Activated CD4-positive, alpha-beta T cell treated with anti-CD3 and anti-CD28 coated beads, Interleukin-2, amount 10 ng/mL, durations not matched to agents 24 days and 14 days (primary cell): ENCODE results near the gene HSPB7. TPM values are rescaled to one million over a fixed set of nuclear protein-coding genes. Genes with fewer than 3 reads are reported as not detected.
"Not testable (repeated sequence)": the region's sequence is repeated elsewhere in the genome, so short reads cannot be mapped to it uniquely, and the experiment has no call there.

Experiments used
- DNase-seq: peaks from one replicate; pipeline ENCODE4 v3.0.0; 2022
- H3K27ac Mint-ChIP-seq: one replicate; pipeline ENCODE4 v1.8.0; 2022; ENCODE audit warnings: mild to moderate bottlenecking, mixed read lengths
- H3K27me3 Mint-ChIP-seq: one replicate; pipeline ENCODE4 v1.8.0; 2022; ENCODE audit warnings: mixed read lengths
- H3K36me3 Mint-ChIP-seq: one replicate; pipeline ENCODE4 v1.8.0; 2022; ENCODE audit warnings: low read depth, mild to moderate bottlenecking, mixed read lengths
- H3K4me1 Mint-ChIP-seq: one replicate; pipeline ENCODE4 v1.8.0; 2021; ENCODE audit warnings: mixed read lengths
- H3K4me3 Mint-ChIP-seq: one replicate; pipeline ENCODE4 v1.8.0; 2022; ENCODE audit warnings: mild to moderate bottlenecking, moderate library complexity, mixed read lengths
- H3K9me3 Mint-ChIP-seq: one replicate; pipeline ENCODE4 v1.8.0; 2021; ENCODE audit warnings: mixed read lengths
- intact Hi-C: fragments of 100-400 bp; cut with micrococcal nuclease; formaldehyde crosslinking; loops from one replicate; pipeline ENCODE4 v1.15.1; 2023
- total RNA-seq: library from RNA; stranded (reverse); gene quantifications from 2 replicates; pipeline ENCODE4 v1.2.3, GENCODE V29; 2022

Gene HSPB7
- total RNA-seq, result not detected in 2 replicates

- Mint-ChIP-seq H3K27ac (no peak within 1 kb of the TSS), H3K9me3 (no peaks in the 10 kb centered on the region)
These were observed at the start of gene HSPB7 for GRCh38 chr1:16017461-16018303. TSS of gene HSPB7 (minus strand) at chr1:16018043. CDS start at chr1:16017963, 80 bp downstream.

GRCh38 chr1:16067127-16067768, 49.4 kb upstream of the HSPB7 start:
- peaks cover 20% of the 10 kb centered on the region for H3K27me3 Mint-ChIP-seq
- DNase-seq, result no peak
- intact Hi-C loops, result no loop called here
- no peak overlapping the region for H3K27ac Mint-ChIP-seq
- peaks cover 31% of the 10 kb centered on the region for H3K4me1 Mint-ChIP-seq
- H3K36me3 Mint-ChIP-seq, result no peaks in the 10 kb centered on the region
- H3K4me3 Mint-ChIP-seq, result no peak overlapping the region
- H3K9me3 Mint-ChIP-seq, result no peaks in the 10 kb centered on the region

More at GRCh38 chr1:16017461-16018303, at the start of gene HSPB7:
- intact Hi-C loops, result no loop called here
- DNase-seq, result no peak
- H3K4me1 Mint-ChIP-seq, result peaks cover 8% of the 10 kb centered on the region
- no peaks in the 10 kb centered on the region for H3K36me3 Mint-ChIP-seq
- H3K4me3 Mint-ChIP-seq, result no peak within 1 kb of the TSS
- peaks cover 6% of the 10 kb centered on the region for H3K27me3 Mint-ChIP-seq

- no peak overlapping the region for H3K27ac Mint-ChIP-seq
- H3K36me3 Mint-ChIP-seq, result no peaks in the 10 kb centered on the region
- intact Hi-C loops, result no loop called here
- no peak for DNase-seq
- peaks cover 15% of the 10 kb centered on the region for H3K27me3 Mint-ChIP-seq
- peaks cover 31% of the 10 kb centered on the region for H3K4me1 Mint-ChIP-seq
- no peak overlapping the region for H3K4me3 Mint-ChIP-seq
- no peaks in the 10 kb centered on the region for H3K9me3 Mint-ChIP-seq
These were observed 48.4 kb upstream of the HSPB7 start for GRCh38 chr1:16066245-16066644.

GRCh38 chr1:16065269-16065576, 47.4 kb upstream of the HSPB7 start:
- H3K36me3 Mint-ChIP-seq, result no peaks in the 10 kb centered on the region
- no peak for DNase-seq
- H3K27me3 Mint-ChIP-seq, result peaks cover 20% of the 10 kb centered on the region
- peaks cover 29% of the 10 kb centered on the region for H3K4me1 Mint-ChIP-seq
- no peaks in the 10 kb centered on the region for H3K9me3 Mint-ChIP-seq
- H3K27ac Mint-ChIP-seq, result no peak overlapping the region
- peak overlapping the region; percentile 45 for H3K4me3 Mint-ChIP-seq
- intact Hi-C loops, result no loop called here

GRCh38 chr1:16064536-16065268, 46.9 kb upstream of the HSPB7 start:
- intact Hi-C loops, result no loop called here
- no peak for DNase-seq
- Mint-ChIP-seq H3K27ac (no peak overlapping the region), H3K9me3 (no peaks in the 10 kb centered on the region), H3K27me3 (peaks cover 19% of the 10 kb centered on the region), H3K36me3 (no peaks in the 10 kb centered on the region), H3K4me3 (peak overlapping the region; percentile 66), H3K4me1 (peaks cover 25% of the 10 kb centered on the region)

- H3K4me3 Mint-ChIP-seq, result peak overlapping the region; percentile 66
These were observed 46.1 kb upstream of the HSPB7 start for GRCh38 chr1:16063921-16064320.

GRCh38 chr1:16063226-16063829, 45.5 kb upstream of the HSPB7 start:
- H3K36me3 Mint-ChIP-seq, result no peaks in the 10 kb centered on the region
- no peak for DNase-seq
- no peak overlapping the region for H3K4me3 Mint-ChIP-seq
- H3K4me1 Mint-ChIP-seq, result peaks cover 22% of the 10 kb centered on the region
- no peaks in the 10 kb centered on the region for H3K9me3 Mint-ChIP-seq
- no peak overlapping the region for H3K27ac Mint-ChIP-seq
- H3K27me3 Mint-ChIP-seq, result peaks cover 19% of the 10 kb centered on the region
- intact Hi-C loops, result no loop called here

More at GRCh38 chr1:16063921-16064320, 46.1 kb upstream of the HSPB7 start:
- intact Hi-C loops, result no loop called here
- Mint-ChIP-seq H3K27me3 (peaks cover 19% of the 10 kb centered on the region), H3K36me3 (no peaks in the 10 kb centered on the region), H3K27ac (peak overlapping the region; percentile 7), H3K9me3 (no peaks in the 10 kb centered on the region), H3K4me1 (peaks cover 25% of the 10 kb centered on the region)
- no peak for DNase-seq

GRCh38 chr1:16062687-16063075, 44.8 kb upstream of the HSPB7 start:
- H3K27ac Mint-ChIP-seq, H3K36me3 Mint-ChIP-seq, H3K4me3 Mint-ChIP-seq, DNase-seq, H3K9me3 Mint-ChIP-seq, intact Hi-C loops: not testable (repeated sequence)
- H3K4me1 Mint-ChIP-seq, result peaks cover 22% of the 10 kb centered on the region
- peaks cover 18% of the 10 kb centered on the region for H3K27me3 Mint-ChIP-seq

- DNase-seq, H3K36me3 Mint-ChIP-seq, intact Hi-C loops, H3K4me3 Mint-ChIP-seq, H3K9me3 Mint-ChIP-seq, H3K27ac Mint-ChIP-seq: not testable (repeated sequence)
- Mint-ChIP-seq H3K27me3 (peaks cover 17% of the 10 kb centered on the region), H3K4me1 (peaks cover 22% of the 10 kb centered on the region)
These were observed 44.3 kb upstream of the HSPB7 start for GRCh38 chr1:16061989-16062686.

GRCh38 chr1:16061266-16061665, 43.4 kb upstream of the HSPB7 start:
- Mint-ChIP-seq H3K4me1 (peaks cover 23% of the 10 kb centered on the region), H3K36me3 (no peaks in the 10 kb centered on the region), H3K4me3 (no peak overlapping the region), H3K27ac (no peak overlapping the region), H3K9me3 (no peaks in the 10 kb centered on the region), H3K27me3 (peaks cover 17% of the 10 kb centered on the region)
- no peak for DNase-seq
- intact Hi-C loops, result no loop called here

- H3K4me1 Mint-ChIP-seq, DNase-seq, H3K36me3 Mint-ChIP-seq, H3K9me3 Mint-ChIP-seq, H3K27me3 Mint-ChIP-seq, intact Hi-C loops, H3K27ac Mint-ChIP-seq, H3K4me3 Mint-ChIP-seq: not testable (repeated sequence)
These were observed 40.7 kb upstream of the HSPB7 start for GRCh38 chr1:16058394-16059120.

GRCh38 chr1:16057314-16057915, 39.6 kb upstream of the HSPB7 start:
- H3K27me3 Mint-ChIP-seq, H3K27ac Mint-ChIP-seq, H3K9me3 Mint-ChIP-seq, DNase-seq, H3K36me3 Mint-ChIP-seq, H3K4me3 Mint-ChIP-seq, intact Hi-C loops, H3K4me1 Mint-ChIP-seq: not testable (repeated sequence)
